Stomach (tissue), 4 donors: ENCODE results near the gene UNC13B.

ENCODE experiments used
- CTCF ChIP-seq, 7 experiments: fragments of 450-650 bp in 4 of 7; fragments of 200-600 bp in 3 of 7; sonication (generic) in 3 of 7; IDR thresholded peaks; one replicate each; pipeline ENCODE4 v1.5.1; 2016 to 2019; ENCODE audit warnings: antibody characterized with exemption in 7 of 7, control low read depth in 2 of 7, mild to moderate bottlenecking in 1 of 7
- EP300 ChIP-seq: sonication (generic); formaldehyde crosslinking; IDR thresholded peaks from one replicate; pipeline ENCODE4 v1.6.1; 2017; ENCODE audit warnings: antibody characterized with exemption
- POLR2A ChIP-seq, 4 donors: fragments of 450-650 bp; IDR thresholded peaks; one replicate each; pipeline ENCODE4 v1.6.1; 2016; ENCODE audit warnings: antibody characterized with exemption in 4 of 4, control low read depth in 2 of 4, mild to moderate bottlenecking in 1 of 4, moderate library complexity in 1 of 4
- POLR2AphosphoS5 ChIP-seq, 3 donors: sonication (generic); formaldehyde crosslinking; IDR thresholded peaks; one replicate each; pipeline ENCODE4 v1.6.1; 2016; ENCODE audit warnings: antibody characterized with exemption in 3 of 3

GRCh38 chr9:35135988-35136387 lies 25.8 kb upstream of the UNC13B start:
- TF ChIP-seq CTCF (IDR thresholded peaks at IDR 0.05) (no peak), EP300 (no peak), POLR2A (IDR thresholded peaks at IDR 0.05) (no peak), POLR2AphosphoS5 (IDR thresholded peaks at IDR 0.05) (no peak)
